Muscle of arm (tissue), 12 donors: ENCODE data around the gene TMED4. TPM values are rescaled to one million over a fixed set of nuclear protein-coding genes. Genes with fewer than 3 reads are reported as not detected.

Source experiments
- polyA plus RNA-seq, 12 donors: library from polyadenylated mRNA; unstranded; fragments of 120-200 nt; gene quantifications; one replicate each; pipeline ENCODE4 v1.2.1, GENCODE V29; 2013; ENCODE audit not compliant: insufficient read length in 12 of 12

The TMED4 gene
- polyA plus RNA-seq, 12 donors, result 68.4 to 465 (median 91.9) TPM

Other genes starting within 250 kb of the TMED4 start
- 100 to 1,000 TPM in 1 of 12 donors, 10 to 100 TPM in 10, not detected in 1; 57.6 to 103 (median 71.3) TPM for gene NUDCD3, start 91.6 kb downstream of the TMED4 start, polyA plus RNA-seq
- gene NPC1L1, start 40.9 kb downstream of the TMED4 start, polyA plus RNA-seq, result 1 to 10 TPM in 1 of 12 donors, under 1 TPM in 8, not detected in 3; 0.04 to 2.1 (median 0.08) TPM
- gene DDX56, start 8.3 kb downstream of the TMED4 start, polyA plus RNA-seq, result 10 to 100 TPM in 11 of 12 donors, not detected in 1; 28.0 to 62.6 (median 48.9) TPM
- 10 to 100 TPM in 11 of 12 donors, not detected in 1; 39.0 to 69.0 (median 58.2) TPM for gene OGDH, start 24.4 kb upstream of the TMED4 start, polyA plus RNA-seq
- gene ZMIZ2, start 166.6 kb upstream of the TMED4 start, polyA plus RNA-seq, result 10 to 100 TPM in 11 of 12 donors, not detected in 1; 24.5 to 90.1 (median 34.1) TPM
- 1,000 to 10,000 TPM in 2 of 12 donors, 100 to 1,000 TPM in 9, not detected in 1; 595 to 1,013 (median 803) TPM for gene PPIA, start 214.4 kb upstream of the TMED4 start, polyA plus RNA-seq